ENCODE data around the gene POMGNT2. TPM values are rescaled to one million over a fixed set of nuclear protein-coding genes. Genes with fewer than 3 reads are reported as not detected.

Gene POMGNT2
- total RNA-seq, 6 experiments from 2014 or later, result 4.8 to 9.2 (median 6.0) TPM

DNA sequence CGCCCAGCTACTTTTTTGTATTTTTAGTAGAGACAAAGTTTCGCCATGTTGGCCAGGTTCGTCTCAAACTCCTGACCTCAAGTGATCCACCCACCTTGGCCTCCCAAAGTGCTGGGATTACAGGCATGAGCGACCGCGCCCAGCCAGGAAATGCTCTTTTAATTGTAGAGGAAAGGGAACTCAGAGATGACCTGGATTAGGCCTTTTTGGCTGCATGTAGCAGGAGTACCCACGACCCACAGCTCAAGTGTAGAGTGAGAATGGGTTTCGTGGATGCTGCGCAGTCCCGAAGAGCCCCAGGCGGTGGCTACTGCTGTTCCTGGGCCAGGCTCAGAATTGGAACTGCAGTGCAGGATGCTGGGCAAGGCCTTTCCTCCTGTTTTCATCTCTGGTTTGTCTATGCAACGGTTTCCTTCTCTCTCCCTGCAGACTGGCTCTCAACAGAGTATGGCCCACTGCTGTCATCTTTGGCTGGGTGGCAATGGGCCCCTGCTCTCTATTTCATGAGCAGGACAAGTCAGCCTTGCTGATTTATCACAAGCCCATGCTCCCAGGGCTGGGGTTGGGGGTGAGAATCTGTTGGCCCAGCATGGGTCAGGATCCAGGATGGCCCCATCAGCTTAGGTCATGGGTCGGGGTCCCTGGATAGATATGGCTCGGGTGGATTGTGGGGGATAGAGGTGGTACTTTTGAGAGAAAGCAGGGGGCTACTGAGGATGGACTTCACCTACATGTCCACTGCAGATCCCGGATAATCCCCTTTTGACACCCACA is 75.5 kb downstream of the POMGNT2 start:
- WGBS (ENCODE audit: insufficient coverage, low coverage, low lambda C conversion rate, missing lambda C conversion rate), result 65% methylated on average over 5 of the region's 15 CpGs

More for the DNA sequence above, 75.5 kb downstream of the POMGNT2 start:
- H3K36me3 ChIP-seq, result no peaks in the 10 kb centered on the region
- H3K27me3 ChIP-seq, result no peaks in the 10 kb centered on the region
- TF ChIP-seq, protein P1, sequence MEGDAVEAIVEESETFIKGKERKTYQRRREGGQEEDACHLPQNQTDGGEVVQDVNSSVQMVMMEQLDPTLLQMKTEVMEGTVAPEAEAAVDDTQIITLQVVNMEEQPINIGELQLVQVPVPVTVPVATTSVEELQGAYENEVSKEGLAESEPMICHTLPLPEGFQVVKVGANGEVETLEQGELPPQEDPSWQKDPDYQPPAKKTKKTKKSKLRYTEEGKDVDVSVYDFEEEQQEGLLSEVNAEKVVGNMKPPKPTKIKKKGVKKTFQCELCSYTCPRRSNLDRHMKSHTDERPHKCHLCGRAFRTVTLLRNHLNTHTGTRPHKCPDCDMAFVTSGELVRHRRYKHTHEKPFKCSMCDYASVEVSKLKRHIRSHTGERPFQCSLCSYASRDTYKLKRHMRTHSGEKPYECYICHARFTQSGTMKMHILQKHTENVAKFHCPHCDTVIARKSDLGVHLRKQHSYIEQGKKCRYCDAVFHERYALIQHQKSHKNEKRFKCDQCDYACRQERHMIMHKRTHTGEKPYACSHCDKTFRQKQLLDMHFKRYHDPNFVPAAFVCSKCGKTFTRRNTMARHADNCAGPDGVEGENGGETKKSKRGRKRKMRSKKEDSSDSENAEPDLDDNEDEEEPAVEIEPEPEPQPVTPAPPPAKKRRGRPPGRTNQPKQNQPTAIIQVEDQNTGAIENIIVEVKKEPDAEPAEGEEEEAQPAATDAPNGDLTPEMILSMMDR (IDR thresholded peaks at IDR 0.05), result no peak
- TF ChIP-seq POLR2A (IDR thresholded peaks at IDR 0.05), result no peak
- H3K27ac ChIP-seq, result no peak overlapping the region
- no peaks in the 10 kb centered on the region for H3K4me1 ChIP-seq
- no peak for DNase-seq
- intact Hi-C loops (cut with DNase I), result no loop called here
- no peak for ATAC-seq
- H3K9me3 ChIP-seq, result no peaks in the 10 kb centered on the region
- no peak overlapping the region for H3K4me3 ChIP-seq

Other genes starting within 250 kb of the POMGNT2 start
- 100 to 1,000 TPM; 237 to 478 (median 308) TPM for gene CYP8B1, start 230.2 kb downstream of the POMGNT2 start, total RNA-seq
- 10 to 100 TPM in 1 of 6 experiments, 1 to 10 TPM in 5; 1.4 to 10.9 (median 3.3) TPM for gene ZNF662, start 199.9 kb downstream of the POMGNT2 start, total RNA-seq
- gene GASK1A, start 126.8 kb downstream of the POMGNT2 start, total RNA-seq, result 10 to 100 TPM in 3 of 6 experiments, 1 to 10 TPM in 3; 5.5 to 17.5 (median 10.5) TPM
- 10 to 100 TPM; 14.0 to 26.2 (median 15.3) TPM for gene SNRK, start 180.5 kb upstream of the POMGNT2 start, total RNA-seq

Data from right lobe of liver (tissue), 6 donors.